ENCODE results near the gene PDE10A. TPM values are rescaled to one million over a fixed set of nuclear protein-coding genes. Genes with fewer than 3 reads are reported as not detected.

The PDE10A gene
- total RNA-seq, 6 experiments from 2014 or later = 1.2 to 2.0 (median 1.6) TPM; not detected in 2

- TF ChIP-seq CTCF (IDR thresholded peaks at IDR 0.05) = no peak
- H3K4me1 Mint-ChIP-seq (ENCODE audit: low read depth) = no peaks in the 10 kb centered on the region
- H3K27me3 Mint-ChIP-seq (ENCODE audit: insufficient read depth) = peaks cover 10% of the 10 kb centered on the region
- DNase-seq = no peak
- H3K27ac Mint-ChIP-seq = no peak overlapping the region
- H3K36me3 Mint-ChIP-seq (ENCODE audit: low read depth) = peaks cover 5% of the 10 kb centered on the region
- peaks cover 40% of the 10 kb centered on the region for H3K9me3 Mint-ChIP-seq
- H3K4me3 Mint-ChIP-seq = no peak overlapping the region
These were observed 846 bp downstream of the PDE10A start for GRCh38 chr6:165662041-165662748.

- peaks cover 10% of the 10 kb centered on the region for H3K27me3 Mint-ChIP-seq (ENCODE audit: insufficient read depth)
- peaks cover 5% of the 10 kb centered on the region for H3K36me3 Mint-ChIP-seq (ENCODE audit: low read depth)
- H3K4me1 Mint-ChIP-seq (ENCODE audit: low read depth) = no peaks in the 10 kb centered on the region
- H3K4me3 Mint-ChIP-seq = no peak overlapping the region
- H3K27ac Mint-ChIP-seq = no peak overlapping the region
- peaks cover 40% of the 10 kb centered on the region for H3K9me3 Mint-ChIP-seq
- DNase-seq = no peak
- TF ChIP-seq CTCF (IDR thresholded peaks at IDR 0.05) = no peak
These were observed 1.4 kb downstream of the PDE10A start for GRCh38 chr6:165661664-165662025.

- DNase-seq = no peak
- H3K4me3 Mint-ChIP-seq = no peak overlapping the region
- no peaks in the 10 kb centered on the region for H3K4me1 Mint-ChIP-seq (ENCODE audit: low read depth)
- peaks cover 10% of the 10 kb centered on the region for H3K27me3 Mint-ChIP-seq (ENCODE audit: insufficient read depth)
- H3K9me3 Mint-ChIP-seq = peaks cover 40% of the 10 kb centered on the region
- no peak overlapping the region for H3K27ac Mint-ChIP-seq
- H3K36me3 Mint-ChIP-seq (ENCODE audit: low read depth) = peaks cover 5% of the 10 kb centered on the region
- no peak for TF ChIP-seq CTCF (IDR thresholded peaks at IDR 0.05)
These were observed 2.0 kb downstream of the PDE10A start for GRCh38 chr6:165660857-165661663.

DNA sequence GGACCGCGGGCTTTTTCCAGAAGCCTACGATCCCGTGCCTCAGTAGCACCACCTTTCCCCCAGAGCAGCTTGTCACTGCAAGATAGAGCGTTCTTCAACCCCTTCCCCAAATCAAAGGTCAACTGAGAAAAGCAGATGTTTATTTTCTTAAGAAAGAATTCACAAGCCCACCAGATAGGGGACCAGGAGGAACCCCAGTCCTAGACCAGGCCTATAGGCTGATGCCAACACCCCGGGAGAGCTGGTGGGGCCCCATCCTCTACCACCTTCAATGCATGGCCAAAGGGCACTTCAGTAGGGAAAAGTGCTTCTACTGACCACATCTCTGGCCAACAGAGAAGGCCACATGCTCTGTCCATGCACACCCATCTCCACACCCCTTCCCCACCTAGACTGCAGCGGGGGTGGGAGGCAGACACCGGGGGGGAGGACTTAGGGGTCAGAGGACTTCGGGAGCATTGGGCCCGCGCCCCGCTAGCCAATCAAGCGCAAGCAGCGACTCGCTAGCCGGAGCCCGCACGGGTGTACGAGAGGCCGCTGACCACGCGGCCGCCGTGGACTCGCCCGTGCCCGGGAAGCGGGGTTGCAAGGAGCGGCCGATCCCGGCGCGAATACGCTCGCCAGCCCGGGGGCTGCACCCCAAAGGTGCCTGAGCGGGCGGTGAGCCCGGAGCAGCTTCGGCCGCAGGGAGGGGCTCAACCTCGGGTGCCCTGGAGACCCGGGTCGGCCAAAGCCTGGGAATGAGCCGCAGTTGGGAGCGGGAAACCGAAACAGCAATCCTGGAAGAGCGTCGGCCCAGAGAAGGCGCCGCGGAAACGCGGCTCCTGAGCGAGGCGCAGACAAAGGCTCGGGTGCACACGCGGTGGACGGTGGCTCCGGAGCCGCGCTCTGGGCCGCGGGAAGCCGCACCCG is 2.8 kb downstream of the PDE10A start:
- H3K9me3 Mint-ChIP-seq = peaks cover 40% of the 10 kb centered on the region
- TF ChIP-seq CTCF (IDR thresholded peaks at IDR 0.05) = no peak
- DNase-seq = no peak
- H3K36me3 Mint-ChIP-seq (ENCODE audit: low read depth) = peaks cover 5% of the 10 kb centered on the region
- H3K27me3 Mint-ChIP-seq (ENCODE audit: insufficient read depth) = peaks cover 10% of the 10 kb centered on the region
- no peak overlapping the region for H3K4me3 Mint-ChIP-seq
- no peaks in the 10 kb centered on the region for H3K4me1 Mint-ChIP-seq (ENCODE audit: low read depth)
- no peak overlapping the region for H3K27ac Mint-ChIP-seq

- no peak for TF ChIP-seq CTCF (IDR thresholded peaks at IDR 0.05)
- H3K27me3 Mint-ChIP-seq (ENCODE audit: insufficient read depth) = peaks cover 6% of the 10 kb centered on the region
- no peak for DNase-seq
- H3K36me3 Mint-ChIP-seq (ENCODE audit: low read depth) = peaks cover 5% of the 10 kb centered on the region; the same call in 1 of the 2 replicates
- H3K27ac Mint-ChIP-seq = no peak overlapping the region
- H3K9me3 Mint-ChIP-seq = peaks cover 28% of the 10 kb centered on the region
- no peak overlapping the region for H3K4me3 Mint-ChIP-seq
- no peaks in the 10 kb centered on the region for H3K4me1 Mint-ChIP-seq (ENCODE audit: low read depth)
These were observed 4.5 kb downstream of the PDE10A start for GRCh38 chr6:165658395-165659058.
